Glomerular endothelial cell (primary cell): Measurements from ENCODE around the gene CYLC2. TPM values are rescaled to one million over a fixed set of nuclear protein-coding genes. Genes with fewer than 3 reads are reported as not detected.

Experiments
- DNase-seq: peaks from one replicate; pipeline ENCODE4 v3.0.0-alpha.2; 2011; ENCODE audit warnings: low read depth, low spot score; ENCODE audit errors: extremely low read depth
- total RNA-seq: library from RNA; depleted of rRNA; stranded (reverse); fragments of >200 nt; gene quantifications from 2 replicates; pipeline ENCODE4 v1.2.3, GENCODE V29; 2015

Gene CYLC2, protein sequence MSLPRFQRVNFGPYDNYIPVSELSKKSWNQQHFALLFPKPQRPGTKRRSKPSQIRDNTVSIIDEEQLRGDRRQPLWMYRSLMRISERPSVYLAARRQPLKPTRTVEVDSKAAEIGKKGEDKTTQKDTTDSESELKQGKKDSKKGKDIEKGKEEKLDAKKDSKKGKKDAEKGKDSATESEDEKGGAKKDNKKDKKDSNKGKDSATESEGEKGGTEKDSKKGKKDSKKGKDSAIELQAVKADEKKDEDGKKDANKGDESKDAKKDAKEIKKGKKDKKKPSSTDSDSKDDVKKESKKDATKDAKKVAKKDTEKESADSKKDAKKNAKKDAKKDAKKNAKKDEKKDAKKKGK
- total RNA-seq: not detected in 2 replicates

DNA sequence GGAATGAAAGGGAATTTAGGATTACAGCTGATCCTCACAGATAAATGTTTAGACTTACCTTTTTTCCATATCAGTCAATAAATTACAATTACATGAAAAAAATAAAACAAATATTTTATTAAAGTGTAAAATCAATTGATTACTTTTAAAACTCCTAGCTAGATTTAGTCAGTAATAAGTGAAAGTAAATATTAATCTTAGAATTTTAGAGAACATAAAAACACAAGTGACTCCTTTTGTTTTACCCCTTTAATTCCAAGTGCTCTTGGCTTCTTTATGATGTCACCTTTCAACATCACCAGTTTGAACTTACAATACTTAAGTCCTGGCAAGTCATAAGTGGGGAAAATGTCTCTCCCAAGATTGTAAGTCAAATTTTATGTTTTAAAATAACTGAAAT, at the start of gene CYLC2:
Gene CYLC2 (plus strand): TSS at position 301 of the 400 bp plus-strand sequence. CDS start 48 bp downstream, at position 349.
- DNase-seq: no peak

DNA sequence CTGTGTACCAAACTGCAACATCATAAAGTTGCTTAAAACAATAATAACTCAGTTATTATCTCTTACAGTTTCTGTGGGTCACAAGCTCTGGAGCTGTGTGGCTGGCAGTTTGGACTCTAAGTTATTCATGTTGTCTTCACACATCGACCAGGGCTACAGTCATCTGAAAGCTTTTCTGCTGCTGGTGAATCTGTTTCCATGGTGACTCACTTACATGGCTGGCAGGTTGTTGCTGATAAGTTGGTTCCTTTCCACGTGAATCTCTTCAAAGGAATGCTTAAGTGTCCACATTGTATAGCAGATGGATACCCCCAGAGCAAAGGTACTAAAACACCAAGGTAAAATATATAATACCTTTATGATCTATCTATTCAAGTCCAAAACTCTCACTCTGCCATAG, 44.8 kb upstream of the CYLC2 start:
- DNase-seq: no peak

DNA sequence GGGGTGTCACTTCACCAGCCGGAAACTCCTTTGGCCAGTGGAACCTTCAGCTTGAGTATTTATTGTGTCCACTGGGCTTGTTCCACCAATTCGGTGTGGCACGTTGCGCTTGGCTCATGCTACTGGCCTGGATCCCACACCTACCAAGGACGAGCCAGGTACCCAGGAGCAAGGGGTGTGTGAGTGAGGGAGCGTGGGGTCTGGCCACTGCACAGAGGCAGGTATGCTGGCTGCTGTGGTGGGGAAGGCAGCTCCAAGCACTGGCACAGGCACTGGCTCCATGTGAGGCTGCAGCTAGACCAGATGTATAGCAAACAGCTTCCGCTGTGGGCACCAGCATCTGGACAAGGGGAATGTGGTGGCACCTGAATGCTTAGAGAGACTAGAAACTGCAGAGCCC, 28.1 kb upstream of the CYLC2 start:
- no peak for DNase-seq

DNA sequence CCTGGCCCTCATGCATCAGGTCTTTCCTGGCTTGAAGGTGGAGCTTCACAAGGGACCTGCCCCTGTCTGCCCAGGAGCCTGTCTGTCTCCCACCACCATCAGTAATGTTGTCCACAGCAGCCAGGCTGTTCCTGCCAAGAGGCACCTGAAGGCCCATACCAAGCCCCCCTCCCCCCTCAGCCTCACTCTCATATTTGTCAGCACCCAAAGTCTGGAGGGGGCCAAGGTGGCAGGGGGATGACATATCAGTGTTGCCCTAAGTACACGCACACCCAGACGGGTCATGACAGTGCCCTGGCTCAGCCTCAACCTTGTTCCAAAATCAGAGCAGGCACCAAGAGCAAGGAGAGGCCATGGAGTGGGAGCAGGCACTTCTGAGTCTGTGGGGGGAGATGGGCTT, 27.2 kb upstream of the CYLC2 start:
- DNase-seq: no peak

DNA sequence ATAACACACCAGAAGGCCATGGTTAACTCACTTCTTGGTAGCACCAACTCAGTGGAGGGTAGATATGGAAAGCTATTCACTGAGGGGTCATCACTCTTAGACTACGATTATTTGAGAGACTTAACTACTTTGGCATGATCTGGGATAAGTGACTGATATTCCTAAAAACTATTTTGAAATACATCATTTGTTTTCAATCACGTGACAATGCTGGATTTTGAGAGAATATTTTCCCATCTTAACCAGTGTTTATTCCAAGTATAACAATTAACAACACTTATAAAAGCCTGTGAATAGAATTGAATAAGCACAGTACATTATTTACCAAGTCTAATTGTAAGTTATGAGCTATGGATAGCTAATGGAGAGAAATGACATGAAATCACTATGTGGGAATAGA, 22.4 kb upstream of the CYLC2 start:
- DNase-seq: no peak

DNA sequence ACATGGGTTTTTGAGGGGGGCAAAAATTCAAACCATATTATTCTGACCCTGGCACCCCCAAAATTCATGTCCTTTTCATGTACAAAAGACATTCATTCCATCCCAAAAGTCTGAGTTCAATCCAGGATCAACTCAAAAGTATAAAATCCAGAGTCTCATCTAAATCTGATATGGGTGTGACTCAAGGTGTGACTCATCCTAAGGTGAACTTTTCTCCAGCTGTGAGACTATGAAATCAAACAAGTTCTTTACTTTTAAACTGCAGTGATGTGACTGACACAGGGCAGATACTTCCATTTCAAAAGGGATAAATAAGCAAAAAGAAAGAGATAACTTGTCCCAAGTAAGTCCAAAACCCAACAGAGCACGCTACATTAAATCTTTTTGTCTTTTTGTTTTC, 20.6 kb upstream of the CYLC2 start:
- no peak for DNase-seq

DNA sequence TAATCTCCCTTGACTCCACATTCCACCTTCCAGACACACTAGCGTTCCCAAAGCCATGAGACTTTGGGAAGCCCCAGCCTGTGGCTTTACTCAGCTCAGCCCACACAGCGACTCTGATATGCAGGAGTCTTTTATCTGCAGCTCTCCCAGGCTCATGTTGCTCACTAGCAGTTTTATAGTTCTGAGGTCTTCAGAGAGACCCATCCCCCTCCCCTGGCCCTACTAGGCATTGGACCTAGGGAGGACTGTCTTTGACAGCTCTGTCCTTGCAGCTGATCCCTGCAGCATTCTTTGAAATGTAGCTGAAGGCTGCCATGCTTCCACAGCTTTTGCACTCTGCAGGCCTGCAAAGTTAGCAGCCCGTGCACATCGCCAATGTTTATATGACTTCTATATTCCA, 19.9 kb upstream of the CYLC2 start:
- DNase-seq: no peak

DNA sequence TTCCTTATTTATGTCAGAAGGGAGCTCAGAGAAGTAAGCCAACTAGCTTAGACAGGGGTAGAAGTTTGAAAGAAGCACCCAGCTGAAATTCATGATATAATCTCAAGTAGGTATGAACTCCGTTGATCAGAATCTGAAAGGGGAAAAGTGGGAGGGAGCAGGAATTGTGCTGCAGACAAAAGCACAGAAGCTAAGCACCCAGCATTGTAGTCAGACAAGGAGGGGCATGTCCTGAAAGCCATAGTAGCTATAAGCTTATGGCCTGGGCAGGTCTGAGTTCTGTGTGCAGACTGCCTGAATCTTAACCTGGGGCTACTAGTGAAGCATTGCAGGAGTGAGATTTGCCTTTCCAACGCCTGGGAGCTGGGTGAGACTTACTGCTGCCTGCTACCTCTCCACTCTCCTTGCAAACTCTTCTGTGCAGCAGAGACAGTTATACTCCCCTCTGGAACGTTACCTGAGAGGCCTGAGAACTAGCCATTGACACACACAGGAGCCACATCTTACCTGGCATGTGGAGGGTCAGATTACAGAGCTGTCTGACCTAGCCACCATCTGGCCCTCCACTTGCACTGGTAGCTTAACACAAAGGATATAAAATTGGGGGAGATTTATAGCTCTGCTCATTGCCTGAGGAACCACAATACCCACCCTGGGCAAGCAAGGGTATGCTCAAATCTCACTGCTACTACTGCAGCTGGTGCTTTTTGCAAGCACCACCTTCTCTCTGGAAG, 9.8 kb upstream of the CYLC2 start:
- no peak for DNase-seq

DNA sequence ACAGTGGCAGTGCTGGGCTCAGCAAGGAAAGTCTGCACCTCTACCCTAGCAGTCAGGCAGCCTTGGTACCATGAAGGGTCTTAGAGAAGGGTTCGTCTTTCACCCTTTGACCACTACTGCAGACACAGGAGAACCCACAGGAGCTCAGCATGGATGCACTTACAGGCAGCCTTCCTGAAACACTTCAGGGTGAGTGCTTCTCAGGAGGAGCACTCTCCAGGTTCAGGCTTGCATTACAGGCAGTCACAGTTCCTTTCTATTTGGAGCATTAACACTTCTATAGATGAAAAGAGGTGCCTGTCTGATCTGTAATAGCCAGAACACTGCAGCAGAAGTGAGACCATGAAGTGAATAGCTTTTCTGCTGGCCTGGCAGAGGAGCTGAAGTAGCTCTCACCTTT, 8.7 kb upstream of the CYLC2 start:
- no peak for DNase-seq

DNA sequence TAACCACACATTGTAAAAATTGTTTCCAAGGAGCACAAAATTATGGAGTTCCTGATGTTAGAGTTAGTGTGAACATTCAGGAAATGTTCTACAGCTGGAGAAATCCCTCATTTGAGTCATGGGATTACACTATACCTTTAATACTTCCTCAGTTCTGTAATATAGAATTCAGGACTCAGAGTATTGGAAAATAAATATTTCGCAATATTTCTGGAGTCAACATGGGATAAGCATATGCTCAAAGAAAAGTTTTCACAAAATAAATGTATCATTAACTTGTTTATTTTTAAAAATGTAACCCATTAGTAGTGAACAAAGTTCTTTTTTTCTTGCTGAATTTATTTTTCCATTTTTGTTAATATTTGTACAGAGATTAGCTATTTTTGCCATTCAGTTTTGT, 8.6 kb downstream of the CYLC2 start:
- no peak for DNase-seq

DNA sequence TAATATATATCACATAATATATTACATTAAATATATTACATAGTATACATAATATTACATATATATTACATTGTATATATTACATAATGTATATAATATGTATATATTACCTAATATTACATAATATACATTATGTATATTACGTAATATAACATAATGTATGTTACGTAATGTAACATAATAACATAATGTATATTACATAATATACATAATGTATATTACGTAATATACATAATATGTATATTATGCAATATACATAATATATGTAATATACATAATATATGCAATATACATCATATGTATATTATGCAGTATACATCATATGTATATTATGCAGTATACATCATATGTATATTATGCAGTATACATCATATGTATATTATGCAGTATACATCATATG, 19.1 kb downstream of the CYLC2 start:
- DNase-seq: no peak

DNA sequence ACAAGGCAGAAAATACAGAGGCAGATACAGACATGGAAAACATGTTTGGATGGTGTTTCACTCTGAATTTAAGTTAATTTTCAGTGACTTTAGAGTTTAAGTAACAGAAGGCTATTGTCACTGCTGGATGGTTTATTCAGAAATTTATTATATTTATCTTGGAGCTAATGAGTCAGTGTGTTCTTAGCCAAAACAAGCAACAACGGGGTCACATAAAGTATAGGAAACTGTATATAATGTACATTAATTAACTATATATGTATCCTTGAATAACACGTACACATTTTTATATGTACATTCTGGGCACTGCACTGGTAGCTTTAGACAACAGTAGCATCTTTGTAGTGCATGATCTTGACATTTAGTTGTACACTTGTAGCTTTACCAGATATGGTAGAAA, 30.7 kb downstream of the CYLC2 start:
- no peak for DNase-seq

DNA sequence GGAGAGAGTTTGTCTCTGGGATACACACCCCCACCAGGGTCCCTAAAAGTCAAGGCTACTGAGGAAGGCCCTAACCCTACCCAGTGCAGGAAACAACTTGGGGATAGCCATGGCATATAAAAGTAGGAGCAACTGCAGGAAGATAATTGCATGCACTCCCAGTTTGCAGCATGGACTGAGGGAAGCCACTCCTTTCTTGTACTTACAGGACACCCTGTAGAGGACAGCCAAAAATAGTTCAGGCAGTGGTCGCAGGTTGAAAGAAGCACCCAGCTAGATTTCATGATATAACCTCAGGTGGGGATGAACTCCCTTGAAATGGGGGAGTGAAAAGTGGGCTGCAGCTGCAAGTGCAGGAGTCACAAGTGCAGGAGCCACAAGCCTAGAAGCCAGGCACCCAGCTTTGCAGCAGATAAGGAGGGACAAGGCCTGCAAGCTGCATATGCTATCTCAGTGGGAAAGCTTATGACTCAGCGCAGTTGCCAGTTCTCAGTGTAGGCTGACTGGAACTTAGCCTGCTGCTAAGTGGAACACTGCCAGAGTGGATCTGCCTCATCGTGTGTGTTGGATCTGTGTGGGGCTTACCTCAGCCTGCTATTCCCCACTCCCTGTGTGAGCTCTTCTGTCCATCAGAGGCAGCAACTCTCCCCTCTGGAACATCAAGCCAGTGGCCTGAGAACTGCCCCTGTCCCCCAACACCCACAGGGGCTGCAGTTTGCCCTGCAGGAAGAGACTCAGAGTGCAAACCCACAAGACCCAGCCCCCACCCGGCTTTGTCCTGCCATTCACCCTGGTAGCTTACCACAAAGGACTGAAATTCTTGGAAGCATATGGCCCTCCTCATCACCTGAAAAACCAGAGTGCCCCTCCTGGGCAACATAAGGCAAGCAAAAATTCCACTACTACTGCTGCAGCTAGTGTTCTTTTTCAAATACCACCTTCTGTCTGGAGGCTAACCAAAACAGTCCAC, 42.7 kb downstream of the CYLC2 start:
- DNase-seq: no peak

DNA sequence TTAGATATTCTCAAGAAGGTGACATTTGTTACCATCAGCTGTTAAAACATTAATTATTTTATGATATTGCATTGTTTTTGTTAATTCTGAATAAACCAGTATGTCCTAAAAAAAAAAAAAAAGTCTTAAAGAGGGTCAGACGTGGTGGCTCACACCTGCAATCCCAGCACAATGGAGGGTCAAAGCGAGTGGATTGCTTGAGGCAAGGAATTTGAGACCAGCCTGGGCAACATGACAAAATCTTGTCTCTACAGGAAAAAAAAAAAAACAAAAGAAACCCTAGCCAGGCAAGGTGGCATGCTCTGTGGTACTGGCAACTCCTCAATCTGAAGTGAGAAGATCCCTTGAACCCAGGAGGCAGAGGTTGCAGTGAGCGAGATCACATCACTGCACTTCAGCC, 46.8 kb downstream of the CYLC2 start:
- DNase-seq: no peak
